T-helper 1 cell treated with Interleukin-12 subunit alpha and Interleukin-12 subunit beta and Interleukin-4 antibody, amounts not matched to agents 30 ng/mL and 1 ng/mL, for 36 hours (primary cell): Measurements from ENCODE around the gene BAMBI. TPM values are rescaled to one million over a fixed set of nuclear protein-coding genes. Genes with fewer than 3 reads are reported as not detected.

Source experiments
- intact Hi-C: fragments of 100-400 bp; cut with micrococcal nuclease; formaldehyde crosslinking; loops from one replicate; pipeline ENCODE4 v1.15.1; 2024
- total RNA-seq: library from RNA; stranded (reverse); gene quantifications from 2 replicates; pipeline ENCODE4 v1.2.3, GENCODE V29; 2022

Gene BAMBI
- total RNA-seq, 1 donor from 2014 or later, result not detected

GRCh38 chr10:28732091-28732490 is 54.8 kb downstream of the BAMBI start:
- intact Hi-C loops, result no loop called here

Other genes starting within 250 kb of the BAMBI start
- gene WAC, start 144.4 kb upstream of the BAMBI start, total RNA-seq, result 143 and 156 TPM in 2 replicates